K562 (cell line): Measurements from ENCODE around the gene RREB1. TPM values are rescaled to one million over a fixed set of nuclear protein-coding genes. Genes with fewer than 3 reads are reported as not detected.

Experiments used
- ATAC-seq: fragments of 200-7000 bp; cut with Tn5 transposase; 3 replicates; pipeline ENCODE4 v1.9.1; 2020; ENCODE audit warnings: moderate library complexity
- BruUV-seq: library from RNA; stranded (reverse); fragments of 400-500 nt; replicated peaks from 2 replicates; lab custom pipeline; 2021; lab: Mats Ljungman, UMichigan
- CTCF ChIA-PET: fragments of 300-600 bp; formaldehyde crosslinking; extraction: SDS; loops from one replicate; lab custom pipeline; 2021; ENCODE audit warnings: low intra/inter-chr PET ratio; lab: Yijun Ruan, JAX
- POLR2A ChIA-PET: fragments of 300-600, 350-650 bp; sonication (Branson Sonifier 250); formaldehyde crosslinking; extraction: SDS; loops from one replicate; lab custom pipeline; 2021; ENCODE audit warnings: antibody characterized with exemption, inconsistent platforms; lab: Yijun Ruan, JAX
- DNase-seq, 4 experiments: peaks; one replicate each; pipeline versions ENCODE4 v3.0.0 to v3.0.0-alpha.2; 2011 to 2018; ENCODE audit warnings: low spot score in 3 of 4, mixed read lengths in 3 of 4; ENCODE audit errors: extremely low read depth in 1 of 4
- FAIRE-seq: peaks from 2 replicates; lab custom pipeline; 2011; peaks lifted over from hg19 to GRCh38; lab: Jason Lieb, UNC
- H2AFZ ChIP-seq: 2 replicates; pipeline ENCODE4 v1.6.0; 2011; ENCODE audit warnings: low read depth, low read length, control low read depth, inconsistent platforms
- H3K27ac ChIP-seq: fragments of 200-600 bp; 3 replicates; pipeline ENCODE4 v1.8.0; 2011; ENCODE audit warnings: low read depth, mild to moderate bottlenecking, control low read depth, inconsistent platforms, low read length, moderate library complexity, mixed read lengths; ENCODE audit errors: extremely low read depth
- H3K27me3 ChIP-seq, 2 experiments: fragments of 300-600 bp in 1 of 2; 2 replicates in 1 of 2; 3 replicates in 1 of 2; pipeline versions ENCODE4 v1.6.0 to v1.8.0; 2011; ENCODE audit warnings: inconsistent platforms in 2 of 2, low read length in 2 of 2, mild to moderate bottlenecking in 1 of 2, mixed read lengths in 1 of 2, moderate library complexity in 1 of 2; ENCODE audit not compliant: control insufficient read depth in 2 of 2, insufficient read depth in 2 of 2
- H3K36me3 ChIP-seq: fragments of 300-600 bp; 3 replicates; pipeline ENCODE4 v1.8.0; 2011; ENCODE audit warnings: mild to moderate bottlenecking, low read length, inconsistent platforms; ENCODE audit not compliant: control insufficient read depth, insufficient read depth
- H3K4me1 ChIP-seq, 2 experiments: fragments of 200-600 bp in 1 of 2; replicated peaks in 1 of 2; 2 replicates in 1 of 2; 3 replicates in 1 of 2; pipeline versions ENCODE4 v1.5.1 to v1.8.0; 2011; ENCODE audit warnings: inconsistent platforms in 2 of 2, low read length in 2 of 2, mild to moderate bottlenecking in 1 of 2, mixed read lengths in 1 of 2, moderate library complexity in 1 of 2; ENCODE audit not compliant: control insufficient read depth in 2 of 2, insufficient read depth in 2 of 2
- H3K4me2 ChIP-seq: 2 replicates; pipeline ENCODE4 v1.6.1; 2011; ENCODE audit warnings: low read length, control low read depth, inconsistent platforms, mixed read lengths; ENCODE audit not compliant: insufficient read depth
- H3K4me3 ChIP-seq: fragments of 200-600 bp; sonication (generic), shearing (Covaris generic); 2 replicates; pipeline ENCODE4 v1.5.1; 2016; ENCODE audit warnings: control low read depth, inconsistent platforms
- H3K79me2 ChIP-seq: fragments of 200-600 bp; 3 replicates; pipeline ENCODE4 v1.8.0; 2011; ENCODE audit warnings: low read length, inconsistent platforms; ENCODE audit not compliant: control insufficient read depth, insufficient read depth
- H3K9ac ChIP-seq, 2 experiments: 2 replicates each; pipeline versions ENCODE4 v1.6.0 to v1.6.1; 2011; ENCODE audit warnings: low read depth in 2 of 2, low read length in 2 of 2, control low read depth in 1 of 2, inconsistent platforms in 1 of 2, mild to moderate bottlenecking in 1 of 2, mixed read lengths in 1 of 2; ENCODE audit not compliant: insufficient read depth in 1 of 2
- H3K9me1 ChIP-seq: one replicate; pipeline ENCODE4 v1.6.0; 2011; ENCODE audit warnings: inconsistent platforms, mild to moderate bottlenecking, low read length, moderate library complexity; ENCODE audit not compliant: control insufficient read depth, insufficient read depth
- H3K9me3 ChIP-seq: replicated peaks from 2 replicates; pipeline ENCODE4 v1.5.1; 2011; ENCODE audit warnings: low read depth, low read length, inconsistent platforms; ENCODE audit not compliant: control insufficient read depth, insufficient read depth
- H4K20me1 ChIP-seq: replicated peaks from 2 replicates; pipeline ENCODE4 v1.6.1; 2011; ENCODE audit warnings: low read length, inconsistent platforms, mixed read lengths; ENCODE audit not compliant: control insufficient read depth, insufficient read depth
- CGGBP1 ChIP-seq: fragments of 250-450 bp; sonication (Bioruptor Pico); IDR thresholded peaks from 2 replicates; pipeline ENCODE4 v1.9.0; 2021; ENCODE audit warnings: mild to moderate bottlenecking
- KDM1A ChIP-seq, 2 experiments: fragments of 450-650 bp; IDR thresholded peaks; 2 replicates each; pipeline ENCODE4 v1.6.1; 2016; ENCODE audit warnings: mild to moderate bottlenecking in 2 of 2
- POLR2A ChIP-seq: fragments of 450-650 bp; conservative IDR thresholded peaks from 2 replicates; pipeline ENCODE4 v1.6.1; 2016
- RBM22 ChIP-seq: fragments of 200-400 bp; formaldehyde crosslinking; IDR thresholded peaks from 2 replicates; pipeline ENCODE4 v1.6.1; 2018; ENCODE audit warnings: low read length, low read depth; ENCODE audit not compliant: poor library complexity, severe bottlenecking
- SUPT5H ChIP-seq: fragments of 450-650 bp; IDR thresholded peaks from 2 replicates; pipeline ENCODE4 v1.6.1; 2016
- WHSC1 ChIP-seq: IDR thresholded peaks from one replicate; pipeline ENCODE4 v1.6.1; 2012; ENCODE audit warnings: low read length, control low read depth, inconsistent platforms
- ZEB2 ChIP-seq: fragments of 450-650 bp; IDR thresholded peaks from 2 replicates; pipeline ENCODE4 v1.6.1; 2016
- ZFP30 ChIP-seq: fragments of 250-450 bp; sonication (Bioruptor Pico); IDR thresholded peaks from 2 replicates; pipeline ENCODE4 v1.8.0; 2022; ENCODE audit warnings: moderate library complexity, mild to moderate bottlenecking, inconsistent platforms, borderline replicate concordance
- ZNF347 ChIP-seq: fragments of 450-650 bp; formaldehyde crosslinking; IDR thresholded peaks from 2 replicates; pipeline ENCODE4 v1.4.0; 2020; ENCODE audit warnings: low read depth, mild to moderate bottlenecking, moderate library complexity
- ZNF445 ChIP-seq: fragments of 250-450 bp; sonication (Bioruptor Pico); IDR thresholded peaks from 2 replicates; pipeline ENCODE4 v1.4.0; 2020; ENCODE audit warnings: low read depth, mild to moderate bottlenecking, moderate library complexity
- WGBS: fragments of 100-300 bp; shearing (Covaris generic); methylation state at CpG from one replicate; pipeline ENCODE4 v1.1.6; 2016; ENCODE audit warnings: low coverage, mixed read lengths; ENCODE audit not compliant: insufficient coverage; ENCODE audit errors: missing lambda C conversion rate; 5-methylcytosine and 5-hydroxymethylcytosine counted together
- in situ Hi-C: fragments of 300-500 bp; cut with MboI; formaldehyde crosslinking; loops from 4 replicates; pipeline ENCODE4 v1.15.0; 2018; ENCODE audit warnings: inconsistent platforms, mixed read lengths
- intact Hi-C: fragments of 100-400 bp; cut with micrococcal nuclease; formaldehyde crosslinking; loops from 2 replicates; pipeline ENCODE4 v1.14.2; 2022
- polyA plus RNA-seq, 8 experiments: library from polyadenylated mRNA; depleted of rRNA in 4 of 8; stranded (reverse) in 5 of 8; unstranded in 3 of 8; fragments of >200 nt; fragmentation: Nextera tagmentation in 2 of 8; fragmentation: Illumina TruSeq in 1 of 8; extraction: Ambion mirVana in 2 of 8; extraction: Trizol in 1 of 8; gene quantifications; 2 replicates each; pipeline versions ENCODE4 v1.2.1 to v1.2.3, GENCODE V29; 2011 to 2014; ENCODE audit warnings: inconsistent platforms in 1 of 8, missing spikeins in 1 of 8
- total RNA-seq, 7 experiments: library from RNA; depleted of rRNA in 6 of 7; stranded (reverse); fragments of >200 nt in 6 of 7; fragmentation: Illumina TruSeq in 2 of 7; extraction: Trizol in 2 of 7; gene quantifications; 2 replicates each; pipeline versions ENCODE4 v1.2.1 to v1.2.3, GENCODE V29; 2011 to 2021; ENCODE audit warnings: low replicate concordance in 1 of 7

RREB1 gene
- total and polyA plus RNA-seq, 9 of the 15 experiments (the other 6 are each of a cell fraction or from before 2014, with no cell fraction given): 3.3 to 64.2 (median 19.3) TPM

GRCh38 chr6:7203939-7204338 is 96.2 kb downstream of the RREB1 start:
- no peak overlapping the region for H2AFZ ChIP-seq
- peaks cover 85% of the 10 kb centered on the region for H3K79me2 ChIP-seq
- H3K27me3 ChIP-seq: no peaks in the 10 kb centered on the region
- DNase-seq (no peak), ATAC-seq (no peak), FAIRE-seq (no peak)
- 95% methylated on average over 8 of the region's 8 CpGs for WGBS
- no TSS peak for BruUV-seq
- peaks cover 83% of the 10 kb centered on the region for H3K36me3 ChIP-seq
- H3K9ac ChIP-seq: peak overlapping the region in 1 of 2 experiments; percentile 45; a peak in 2 of 4 replicates
- peaks cover 11 to 20% of the 10 kb centered on the region in 2 experiments; a peak in 4 of 5 replicates for H3K4me1 ChIP-seq
- no peaks in the 10 kb centered on the region for H3K9me1 ChIP-seq
- no peaks in the 10 kb centered on the region for H4K20me1 ChIP-seq
- intact Hi-C loops: no loop called here
- in situ Hi-C loops: no loop called here
- no peaks in the 10 kb centered on the region for H3K9me3 ChIP-seq
- ChIA-PET POLR2A (interaction anchor here (1.4 kb wide), 1 partner anchor 10 kb away, joined by 5 read pairs; no protein-coding TSS in a partner anchor), CTCF (no interaction called here)
- TF ChIP-seq ZFP30 (CRISPR knock-in tag) (no peak), WHSC1 (peak; percentile 27), RBM22 (peak; percentile 52), ZEB2 (no peak), POLR2A (0 out of 2 replicates have a peak, but pooled peaks have one; percentile 21), ZNF445 (CRISPR knock-in tag) (no peak), ZNF347 (CRISPR knock-in tag) (no peak), SUPT5H (no peak), KDM1A (IDR thresholded peaks at IDR 0.05) (no peak), CGGBP1 (no peak)
- H3K4me3 ChIP-seq: no peak overlapping the region
- no peak overlapping the region; the same call in 2 of the 3 replicates for H3K27ac ChIP-seq
- H3K4me2 ChIP-seq: no peak overlapping the region
